Measurements from ENCODE around the gene MAF.

- no peak for TF ChIP-seq CTCF (conservative IDR thresholded peaks at IDR 0.05; ENCODE audit: low read depth, low read length)
- TF ChIP-seq EZH2 (IDR thresholded peaks at IDR 0.05; ENCODE audit: borderline replicate concordance, low read depth, low read length, poor library complexity, severe bottlenecking) = no peak
Observed at GRCh38 chr16:79571065-79571902, 29.3 kb downstream of the MAF start.

All from A673 (cell line).